ENCODE results near the gene LIPG. TPM values are rescaled to one million over a fixed set of nuclear protein-coding genes. Genes with fewer than 3 reads are reported as not detected.
A peak's percentile ranks its signal among the peaks of the same experiment; 100 is the strongest.
"Not testable (repeated sequence)": the region's sequence is repeated elsewhere in the genome, so short reads cannot be mapped to it uniquely, and the experiment has no call there.

Gene LIPG
- total RNA-seq: under 1 TPM; 0.45 to 0.64 TPM

GRCh38 chr18:49561289-49562193, at the start of gene LIPG:
LIPG (plus strand) TSS chr18:49562057; CDS start chr18:49562309, 252 bp downstream.
- H3K9me3 Mint-ChIP-seq: no peaks in the 10 kb centered on the region
- peaks cover 27% of the 10 kb centered on the region for H3K4me1 Mint-ChIP-seq
- H3K27me3 Mint-ChIP-seq: peaks cover 80% of the 10 kb centered on the region
- no peak within 1 kb of the TSS for H3K27ac Mint-ChIP-seq
- H3K36me3 Mint-ChIP-seq: no peaks in the 10 kb centered on the region
- peak; percentile 61 for DNase-seq
- H3K4me3 Mint-ChIP-seq: peak within 1 kb of the TSS; percentile 75

- H3K4me3 Mint-ChIP-seq, H3K27ac Mint-ChIP-seq: not testable (repeated sequence)
These were observed 49.0 kb upstream of the LIPG start for GRCh38 chr18:49512876-49513275.

GRCh38 chr18:49514577-49514976, 47.3 kb upstream of the LIPG start:
- no peak overlapping the region for H3K27ac Mint-ChIP-seq
- no peaks in the 10 kb centered on the region for H3K27me3 Mint-ChIP-seq
- no peaks in the 10 kb centered on the region for H3K4me1 Mint-ChIP-seq
- no peak overlapping the region for H3K4me3 Mint-ChIP-seq
- H3K36me3 Mint-ChIP-seq: no peaks in the 10 kb centered on the region
- H3K9me3 Mint-ChIP-seq: no peaks in the 10 kb centered on the region
- DNase-seq: no peak

More at GRCh38 chr18:49512876-49513275, 49.0 kb upstream of the LIPG start:
- not testable (repeated sequence) for H3K27me3 Mint-ChIP-seq, H3K4me1 Mint-ChIP-seq, DNase-seq, H3K36me3 Mint-ChIP-seq, H3K9me3 Mint-ChIP-seq

- H3K4me3 Mint-ChIP-seq, H3K4me1 Mint-ChIP-seq, H3K36me3 Mint-ChIP-seq, H3K27ac Mint-ChIP-seq, DNase-seq, H3K27me3 Mint-ChIP-seq, H3K9me3 Mint-ChIP-seq: not testable (repeated sequence)
These were observed 46.9 kb upstream of the LIPG start for GRCh38 chr18:49515003-49515402.

GRCh38 chr18:49515516-49515915, 46.3 kb upstream of the LIPG start:
- no peaks in the 10 kb centered on the region for H3K27me3 Mint-ChIP-seq
- no peak overlapping the region for H3K4me3 Mint-ChIP-seq
- H3K36me3 Mint-ChIP-seq: no peaks in the 10 kb centered on the region
- H3K9me3 Mint-ChIP-seq: no peaks in the 10 kb centered on the region
- H3K4me1 Mint-ChIP-seq: no peaks in the 10 kb centered on the region
- H3K27ac Mint-ChIP-seq: no peak overlapping the region
- no peak for DNase-seq

- Mint-ChIP-seq H3K9me3 (no peaks in the 10 kb centered on the region), H3K27ac (no peak overlapping the region), H3K27me3 (no peaks in the 10 kb centered on the region), H3K36me3 (no peaks in the 10 kb centered on the region), H3K4me1 (no peaks in the 10 kb centered on the region), H3K4me3 (no peak overlapping the region)
- DNase-seq: no peak
These were observed 44.4 kb upstream of the LIPG start for GRCh38 chr18:49517483-49517882.

- no peak overlapping the region for H3K4me3 Mint-ChIP-seq
- DNase-seq: no peak
- no peaks in the 10 kb centered on the region for H3K36me3 Mint-ChIP-seq
- H3K9me3 Mint-ChIP-seq: no peaks in the 10 kb centered on the region
- no peak overlapping the region for H3K27ac Mint-ChIP-seq
- H3K27me3 Mint-ChIP-seq: no peaks in the 10 kb centered on the region
- no peaks in the 10 kb centered on the region for H3K4me1 Mint-ChIP-seq
These were observed 42.5 kb upstream of the LIPG start for GRCh38 chr18:49519101-49519971.

GRCh38 chr18:49520661-49521145, 41.2 kb upstream of the LIPG start:
- H3K4me1 Mint-ChIP-seq: no peaks in the 10 kb centered on the region
- DNase-seq: no peak
- H3K9me3 Mint-ChIP-seq: no peaks in the 10 kb centered on the region
- no peak overlapping the region for H3K4me3 Mint-ChIP-seq
- no peak overlapping the region for H3K27ac Mint-ChIP-seq
- H3K27me3 Mint-ChIP-seq: no peaks in the 10 kb centered on the region
- H3K36me3 Mint-ChIP-seq: no peaks in the 10 kb centered on the region

- no peak for DNase-seq
- no peak overlapping the region for H3K4me3 Mint-ChIP-seq
- no peaks in the 10 kb centered on the region for H3K36me3 Mint-ChIP-seq
- H3K9me3 Mint-ChIP-seq: no peaks in the 10 kb centered on the region
- H3K27ac Mint-ChIP-seq: no peak overlapping the region
- no peaks in the 10 kb centered on the region for H3K4me1 Mint-ChIP-seq
- no peaks in the 10 kb centered on the region for H3K27me3 Mint-ChIP-seq
These were observed 40.5 kb upstream of the LIPG start for GRCh38 chr18:49521216-49521835.

GRCh38 chr18:49523580-49524093, 38.2 kb upstream of the LIPG start:
- not testable (repeated sequence) for H3K27me3 Mint-ChIP-seq, H3K4me3 Mint-ChIP-seq, H3K9me3 Mint-ChIP-seq, H3K4me1 Mint-ChIP-seq, DNase-seq, H3K27ac Mint-ChIP-seq, H3K36me3 Mint-ChIP-seq

GRCh38 chr18:49524349-49524748, 37.5 kb upstream of the LIPG start:
- Mint-ChIP-seq H3K4me1 (no peaks in the 10 kb centered on the region), H3K9me3 (no peaks in the 10 kb centered on the region), H3K36me3 (no peaks in the 10 kb centered on the region), H3K4me3 (no peak overlapping the region), H3K27me3 (peaks cover 4% of the 10 kb centered on the region), H3K27ac (no peak overlapping the region)
- DNase-seq: no peak

GRCh38 chr18:49524951-49525350, 36.9 kb upstream of the LIPG start:
- no peak overlapping the region for H3K27ac Mint-ChIP-seq
- H3K9me3 Mint-ChIP-seq: no peaks in the 10 kb centered on the region
- H3K36me3 Mint-ChIP-seq: no peaks in the 10 kb centered on the region
- H3K27me3 Mint-ChIP-seq: peaks cover 5% of the 10 kb centered on the region
- no peak for DNase-seq
- H3K4me3 Mint-ChIP-seq: no peak overlapping the region
- H3K4me1 Mint-ChIP-seq: no peaks in the 10 kb centered on the region

GRCh38 chr18:49525981-49526380, 35.9 kb upstream of the LIPG start:
- no peak for DNase-seq
- no peaks in the 10 kb centered on the region for H3K36me3 Mint-ChIP-seq
- H3K9me3 Mint-ChIP-seq: no peaks in the 10 kb centered on the region
- no peaks in the 10 kb centered on the region for H3K4me1 Mint-ChIP-seq
- H3K27ac Mint-ChIP-seq: no peak overlapping the region
- peaks cover 10% of the 10 kb centered on the region for H3K27me3 Mint-ChIP-seq
- no peak overlapping the region for H3K4me3 Mint-ChIP-seq

GRCh38 chr18:49527631-49528327, 34.1 kb upstream of the LIPG start:
- Mint-ChIP-seq H3K9me3 (no peaks in the 10 kb centered on the region), H3K36me3 (no peaks in the 10 kb centered on the region), H3K27me3 (peaks cover 14% of the 10 kb centered on the region), H3K4me3 (no peak overlapping the region), H3K4me1 (no peaks in the 10 kb centered on the region), H3K27ac (no peak overlapping the region)
- no peak for DNase-seq
